OCI-LY1 (cell line): Measurements from ENCODE around the gene BPIFB3.
"Not testable (repeated sequence)": the region's sequence is repeated elsewhere in the genome, so short reads cannot be mapped to it uniquely, and the experiment has no call there.

Source experiments
- H2AFZ ChIP-seq: fragments of 200-600 bp; sonication (generic), shearing (Covaris generic); 2 replicates; pipeline ENCODE4 v1.6.0; 2014; ENCODE audit warnings: antibody characterized with exemption, mild to moderate bottlenecking, low read length
- H3F3A ChIP-seq: fragments of 200-600 bp; sonication (generic), shearing (Covaris generic); 2 replicates; pipeline ENCODE4 v1.6.0; 2014; ENCODE audit warnings: mild to moderate bottlenecking, antibody characterized with exemption, low read length, moderate library complexity; ENCODE audit not compliant: insufficient read depth
- H3K27ac ChIP-seq: fragments of 200-600 bp; sonication (generic); 2 replicates; pipeline ENCODE4 v1.5.1; 2014; ENCODE audit warnings: low read length, mixed run types, mild to moderate bottlenecking, low read depth; ENCODE audit not compliant: poor library complexity, severe bottlenecking
- H3K27me3 ChIP-seq: fragments of 200-600 bp; sonication (generic); 2 replicates; pipeline ENCODE4 v1.6.0; 2014; ENCODE audit warnings: antibody characterized with exemption, mild to moderate bottlenecking, low read length, moderate library complexity; ENCODE audit not compliant: insufficient read depth
- H3K36me3 ChIP-seq: fragments of 200-600 bp; sonication (generic); 2 replicates; pipeline ENCODE4 v1.6.1; 2014; ENCODE audit warnings: mild to moderate bottlenecking, antibody characterized with exemption, low read length, moderate library complexity, mixed read lengths; ENCODE audit not compliant: insufficient read depth
- H3K4me1 ChIP-seq: fragments of 200-600 bp; sonication (generic); 2 replicates; pipeline ENCODE4 v1.5.1; 2014; ENCODE audit warnings: mild to moderate bottlenecking, low read length, moderate library complexity; ENCODE audit not compliant: insufficient read depth, severe bottlenecking
- H3K4me2 ChIP-seq: fragments of 200-600 bp; sonication (generic), shearing (Covaris generic); 2 replicates; pipeline ENCODE4 v1.6.1; 2014; ENCODE audit warnings: low read length
- H3K4me3 ChIP-seq: fragments of 200-600 bp; sonication (generic); 2 replicates; pipeline ENCODE4 v1.5.1; 2014; ENCODE audit warnings: low read length, low read depth, mild to moderate bottlenecking, mixed read lengths; ENCODE audit not compliant: poor library complexity, severe bottlenecking
- H3K79me2 ChIP-seq: fragments of 200-600 bp; shearing (Covaris generic); 2 replicates; pipeline ENCODE4 v1.6.1; 2016; ENCODE audit warnings: mixed run types, low read length, mixed read lengths; ENCODE audit not compliant: insufficient read depth
- H3K9ac ChIP-seq: fragments of 200-600 bp; sonication (generic), shearing (Covaris generic); 2 replicates; pipeline ENCODE4 v1.6.1; 2014; ENCODE audit warnings: mild to moderate bottlenecking, low read length, mixed read lengths
- H3K9me2 ChIP-seq: fragments of 200-600 bp; sonication (generic), shearing (Covaris generic); 2 replicates; pipeline ENCODE4 v1.6.1; 2014; ENCODE audit warnings: low read depth, mild to moderate bottlenecking, low read length, mixed read lengths
- H3K9me3 ChIP-seq: fragments of 200-600 bp; shearing (Covaris generic); 2 replicates; pipeline ENCODE4 v1.6.1; 2014; ENCODE audit warnings: low read length, mixed read lengths
- H4K20me1 ChIP-seq: fragments of 200-600 bp; sonication (generic), shearing (Covaris generic); 2 replicates; pipeline ENCODE4 v1.6.0; 2016; ENCODE audit warnings: mild to moderate bottlenecking, low read length; ENCODE audit not compliant: insufficient read depth
- EZH2 ChIP-seq: fragments of 200-600 bp; sonication (generic), shearing (Covaris generic); IDR thresholded peaks from 2 replicates; pipeline ENCODE4 v1.8.0; 2017; ENCODE audit warnings: borderline replicate concordance, mixed run types, mild to moderate bottlenecking, antibody characterized with exemption, low read length, moderate library complexity, mixed read lengths
- TF ChIP-seq, protein P1 (sequence below): fragments of 200-600 bp; sonication (generic), shearing (Covaris generic); IDR thresholded peaks from 2 replicates; pipeline ENCODE4 v1.5.1; 2017; ENCODE audit warnings: mild to moderate bottlenecking, antibody characterized with exemption, low read length, moderate library complexity, mixed read lengths

Gene BPIFB3

DNA sequence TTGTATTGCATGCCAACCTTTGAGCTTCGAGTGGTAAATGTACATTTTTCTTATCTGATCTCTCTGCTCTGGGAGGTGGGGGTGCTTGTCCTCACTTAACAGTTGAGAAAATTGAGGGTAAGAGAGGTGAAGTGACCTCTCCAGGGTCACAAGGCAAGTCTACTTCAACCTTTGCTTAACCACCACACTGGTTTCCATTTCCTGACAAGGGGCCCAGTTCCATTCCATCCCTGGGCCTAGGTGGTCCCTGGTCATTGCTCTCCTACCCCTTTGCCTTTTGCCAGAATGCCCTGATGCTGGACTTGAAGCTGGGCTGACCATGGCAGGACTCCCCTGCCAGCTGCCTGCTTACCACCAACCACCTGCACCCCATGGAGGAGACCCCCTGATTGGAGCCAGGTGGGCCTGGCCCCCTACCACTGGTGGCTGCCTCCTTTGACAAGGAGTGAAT lies 9.9 kb upstream of the BPIFB3 start:
- TF ChIP-seq, protein P1, sequence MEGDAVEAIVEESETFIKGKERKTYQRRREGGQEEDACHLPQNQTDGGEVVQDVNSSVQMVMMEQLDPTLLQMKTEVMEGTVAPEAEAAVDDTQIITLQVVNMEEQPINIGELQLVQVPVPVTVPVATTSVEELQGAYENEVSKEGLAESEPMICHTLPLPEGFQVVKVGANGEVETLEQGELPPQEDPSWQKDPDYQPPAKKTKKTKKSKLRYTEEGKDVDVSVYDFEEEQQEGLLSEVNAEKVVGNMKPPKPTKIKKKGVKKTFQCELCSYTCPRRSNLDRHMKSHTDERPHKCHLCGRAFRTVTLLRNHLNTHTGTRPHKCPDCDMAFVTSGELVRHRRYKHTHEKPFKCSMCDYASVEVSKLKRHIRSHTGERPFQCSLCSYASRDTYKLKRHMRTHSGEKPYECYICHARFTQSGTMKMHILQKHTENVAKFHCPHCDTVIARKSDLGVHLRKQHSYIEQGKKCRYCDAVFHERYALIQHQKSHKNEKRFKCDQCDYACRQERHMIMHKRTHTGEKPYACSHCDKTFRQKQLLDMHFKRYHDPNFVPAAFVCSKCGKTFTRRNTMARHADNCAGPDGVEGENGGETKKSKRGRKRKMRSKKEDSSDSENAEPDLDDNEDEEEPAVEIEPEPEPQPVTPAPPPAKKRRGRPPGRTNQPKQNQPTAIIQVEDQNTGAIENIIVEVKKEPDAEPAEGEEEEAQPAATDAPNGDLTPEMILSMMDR, result no peak
- TF ChIP-seq EZH2, result no peak
- Histone ChIP-seq H3K79me2 (no peaks in the 10 kb centered on the region), H3K27ac (no peak overlapping the region), H3K27me3 (peaks cover 4% of the 10 kb centered on the region; the same call in 1 of the 2 replicates), H3K9me3 (no peaks in the 10 kb centered on the region), H4K20me1 (no peaks in the 10 kb centered on the region), H3K9me2 (no peaks in the 10 kb centered on the region), H3K9ac (no peak overlapping the region), H2AFZ (no peak overlapping the region), H3K36me3 (no peaks in the 10 kb centered on the region), H3K4me3 (no peak overlapping the region), H3K4me2 (no peak overlapping the region), H3K4me1 (no peaks in the 10 kb centered on the region), H3F3A (no peaks in the 10 kb centered on the region)

DNA sequence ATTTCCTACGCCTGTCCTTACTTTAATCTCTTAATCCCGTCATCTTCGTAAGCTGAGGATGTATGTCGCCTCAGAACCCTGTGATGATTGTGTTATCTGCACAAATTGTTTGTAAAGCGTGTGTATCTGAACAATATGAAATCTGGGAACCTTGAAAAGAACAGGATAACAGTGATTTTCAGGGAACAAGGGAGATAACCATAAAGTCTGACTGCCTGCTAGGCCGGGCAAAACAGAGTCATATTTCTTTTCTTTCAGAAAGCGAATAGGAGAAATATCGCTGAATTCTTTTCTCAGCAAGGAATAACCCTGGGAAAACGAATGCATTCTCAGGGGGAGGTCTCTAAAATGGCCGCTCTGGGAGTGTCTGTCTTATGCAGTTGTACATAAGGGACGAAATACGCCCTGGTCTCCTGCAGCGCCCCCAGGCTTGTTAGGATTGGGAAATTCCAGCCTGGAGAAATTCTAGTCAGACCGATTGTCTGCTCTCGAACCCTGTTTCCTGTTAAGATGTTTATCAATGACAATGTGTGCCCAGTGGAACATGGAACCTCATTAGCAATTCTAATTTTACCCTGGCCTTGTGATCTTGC lies 8.5 kb upstream of the BPIFB3 start:
- H3F3A ChIP-seq, H3K79me2 ChIP-seq, H2AFZ ChIP-seq, H3K4me1 ChIP-seq, H3K27ac ChIP-seq, H3K4me3 ChIP-seq, H3K9ac ChIP-seq, H3K9me2 ChIP-seq, H3K4me2 ChIP-seq, H3K36me3 ChIP-seq, H3K27me3 ChIP-seq, H4K20me1 ChIP-seq, H3K9me3 ChIP-seq: not testable (repeated sequence)

DNA sequence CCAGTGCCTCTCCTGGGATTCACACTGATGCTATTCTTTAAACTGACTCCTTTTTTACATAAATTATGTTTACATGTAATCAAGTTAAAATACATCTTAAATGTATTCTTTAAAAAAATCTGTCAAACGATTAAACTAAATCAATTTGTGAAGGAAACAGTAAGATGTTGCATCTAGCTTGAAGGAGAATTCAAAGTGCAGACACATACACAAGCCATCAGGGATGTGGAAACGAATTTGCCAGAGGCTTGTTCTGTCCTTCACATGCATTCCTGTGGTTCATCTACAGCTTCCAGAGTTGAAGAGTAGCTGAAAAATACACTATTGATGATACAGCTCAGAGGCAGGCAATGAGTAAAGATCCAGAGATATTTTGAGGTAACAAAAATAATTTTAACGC lies 7.3 kb upstream of the BPIFB3 start:
- no peak overlapping the region for H3K4me3 ChIP-seq
- no peaks in the 10 kb centered on the region for H3F3A ChIP-seq
- H3K27ac ChIP-seq, result no peak overlapping the region
- peaks cover 4% of the 10 kb centered on the region; the same call in 1 of the 2 replicates for H3K27me3 ChIP-seq
- no peaks in the 10 kb centered on the region for H3K9me2 ChIP-seq
- no peaks in the 10 kb centered on the region for H3K9me3 ChIP-seq
- H3K79me2 ChIP-seq, result no peaks in the 10 kb centered on the region
- TF ChIP-seq EZH2, result no peak
- TF ChIP-seq, protein P1, result no peak
- H3K36me3 ChIP-seq, result no peaks in the 10 kb centered on the region
- no peaks in the 10 kb centered on the region for H4K20me1 ChIP-seq
- H3K4me2 ChIP-seq, result no peak overlapping the region
- no peak overlapping the region for H2AFZ ChIP-seq
- H3K9ac ChIP-seq, result no peak overlapping the region
- H3K4me1 ChIP-seq, result no peaks in the 10 kb centered on the region

DNA sequence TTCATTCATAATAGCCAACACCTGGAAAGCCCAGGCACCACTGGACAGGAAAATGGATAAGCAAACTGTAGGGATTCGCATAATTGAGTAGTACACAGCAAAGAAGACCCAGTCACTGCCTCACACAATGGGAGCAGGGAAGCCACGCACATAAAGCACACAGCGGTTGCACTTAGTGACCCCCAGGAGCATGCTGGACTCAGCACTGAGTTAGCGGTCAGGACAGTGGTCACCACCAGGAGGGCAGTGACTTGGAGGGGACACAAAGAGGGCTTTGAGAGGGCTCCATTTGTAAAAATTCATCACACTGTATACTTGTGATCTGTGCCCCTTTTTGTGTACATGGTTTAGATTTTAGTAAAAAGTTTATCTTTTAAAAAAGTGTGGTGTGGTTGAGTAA lies 2.4 kb upstream of the BPIFB3 start:
- H3K27ac ChIP-seq, result no peak overlapping the region
- no peak overlapping the region for H3K4me2 ChIP-seq
- H3K79me2 ChIP-seq, result no peaks in the 10 kb centered on the region
- H3K9me2 ChIP-seq, result no peaks in the 10 kb centered on the region
- no peak overlapping the region for H3K4me3 ChIP-seq
- H2AFZ ChIP-seq, result no peak overlapping the region
- H3K9me3 ChIP-seq, result no peaks in the 10 kb centered on the region
- H3K36me3 ChIP-seq, result no peaks in the 10 kb centered on the region
- no peak overlapping the region for H3K9ac ChIP-seq
- TF ChIP-seq EZH2, result no peak
- TF ChIP-seq, protein P1, result no peak
- H3K4me1 ChIP-seq, result no peaks in the 10 kb centered on the region
- no peaks in the 10 kb centered on the region for H3F3A ChIP-seq
- no peaks in the 10 kb centered on the region for H4K20me1 ChIP-seq
- peaks cover 4% of the 10 kb centered on the region; the same call in 1 of the 2 replicates for H3K27me3 ChIP-seq
